CD4-positive, alpha-beta T cell (primary cell): Measurements from ENCODE around the gene ADAMTS17. TPM values are rescaled to one million over a fixed set of nuclear protein-coding genes. Genes with fewer than 3 reads are reported as not detected.

Experiments
- ATAC-seq: fragments of 200-7000 bp; cut with Tn5 transposase; one replicate; pipeline ENCODE4 v1.10.0; 2022; ENCODE audit warnings: mild to moderate bottlenecking; ENCODE audit not compliant: poor library complexity
- CTCF ChIA-PET: fragments of 350-600 bp; sonication (Branson Sonifier 250); formaldehyde crosslinking; loops from one replicate; lab custom pipeline; 2021; ENCODE audit warnings: antibody characterized with exemption, inconsistent platforms; lab: Charles Lee
- POLR2A ChIA-PET: fragments of 350-600 bp; sonication (Branson Sonifier 250); formaldehyde crosslinking; loops from one replicate; lab custom pipeline; 2021; ENCODE audit warnings: antibody characterized with exemption, inconsistent platforms; lab: Charles Lee
- DNase-seq, 14 experiments: peaks; one replicate each; pipeline ENCODE4 v3.0.0-alpha.2; 2013 to 2020; ENCODE audit warnings: mixed read lengths in 2 of 14
- H3K27ac ChIP-seq, 2 donors: one replicate each; pipeline versions ENCODE4 v1.5.1 to v1.7.0; 2013; ENCODE audit warnings: low read length in 2 of 2, low read depth in 1 of 2, mild to moderate bottlenecking in 1 of 2
- H3K27me3 ChIP-seq, 2 experiments: 1 replicate in 1 of 2; 2 replicates in 1 of 2; pipeline versions ENCODE4 v1.6.1 to v1.7.0; 2013; ENCODE audit warnings: low read length in 2 of 2, control low read depth in 1 of 2, mild to moderate bottlenecking in 1 of 2, moderate library complexity in 1 of 2; ENCODE audit not compliant: insufficient read depth in 2 of 2, control insufficient read depth in 1 of 2
- H3K36me3 ChIP-seq: one replicate; pipeline ENCODE4 v1.6.1; 2013; ENCODE audit warnings: low read length, control low read depth; ENCODE audit not compliant: insufficient read depth
- H3K4me1 ChIP-seq: one replicate; pipeline ENCODE4 v1.6.1; 2013; ENCODE audit warnings: low read length, control low read depth; ENCODE audit not compliant: insufficient read depth
- H3K4me3 ChIP-seq: one replicate; pipeline ENCODE4 v1.5.1; 2013; ENCODE audit warnings: mild to moderate bottlenecking, low read length, moderate library complexity
- H3K9me3 ChIP-seq, 2 experiments: 1 replicate in 1 of 2; 2 replicates in 1 of 2; pipeline versions ENCODE4 v1.6.1 to v1.7.0; 2013; ENCODE audit warnings: low read length in 2 of 2, mild to moderate bottlenecking in 2 of 2, control low read depth in 1 of 2, moderate library complexity in 1 of 2; ENCODE audit not compliant: control insufficient read depth in 1 of 2, insufficient read depth in 1 of 2
- H3K27ac Mint-ChIP-seq: one replicate; pipeline ENCODE4 v1.8.0; 2020; ENCODE audit warnings: mixed read lengths
- H3K27me3 Mint-ChIP-seq: one replicate; pipeline ENCODE4 v1.8.0; 2021; ENCODE audit warnings: mixed read lengths
- H3K36me3 Mint-ChIP-seq: one replicate; pipeline ENCODE4 v1.8.0; 2021; ENCODE audit warnings: low read depth, mixed read lengths
- H3K4me1 Mint-ChIP-seq: one replicate; pipeline ENCODE4 v1.8.0; 2021; ENCODE audit warnings: low read depth, mixed read lengths
- H3K4me3 Mint-ChIP-seq: one replicate; pipeline ENCODE4 v1.8.0; 2020; ENCODE audit warnings: mild to moderate bottlenecking, mixed read lengths
- H3K9me3 Mint-ChIP-seq: one replicate; pipeline ENCODE4 v1.8.0; 2020; ENCODE audit warnings: mixed read lengths
- intact Hi-C, 2 experiments: fragments of 100-400 bp; cut with DNase I in 1 of 2; cut with micrococcal nuclease in 1 of 2; formaldehyde crosslinking; loops; one replicate each; pipeline versions ENCODE4 v1.15.1 to v1.9.0; 2023 to 2025; cut with DNase I, micrococcal nuclease
- total RNA-seq, 174 experiments: library from RNA in 2 of 174; stranded (reverse) in 2 of 174; gene quantifications; one replicate each; pipeline ENCODE4 v1.2.3 and lab custom pipeline; 2021 to 2026
- TF ChIP-seq, protein P1 (sequence below): fragments of 200-600 bp; IDR thresholded peaks from one replicate; pipeline ENCODE4 v1.8.0; 2022; ENCODE audit warnings: antibody characterized with exemption, mild to moderate bottlenecking

Gene ADAMTS17
- total RNA-seq, 2 experiments from 2014 or later, result 9.9 to 13.2 TPM

DNA sequence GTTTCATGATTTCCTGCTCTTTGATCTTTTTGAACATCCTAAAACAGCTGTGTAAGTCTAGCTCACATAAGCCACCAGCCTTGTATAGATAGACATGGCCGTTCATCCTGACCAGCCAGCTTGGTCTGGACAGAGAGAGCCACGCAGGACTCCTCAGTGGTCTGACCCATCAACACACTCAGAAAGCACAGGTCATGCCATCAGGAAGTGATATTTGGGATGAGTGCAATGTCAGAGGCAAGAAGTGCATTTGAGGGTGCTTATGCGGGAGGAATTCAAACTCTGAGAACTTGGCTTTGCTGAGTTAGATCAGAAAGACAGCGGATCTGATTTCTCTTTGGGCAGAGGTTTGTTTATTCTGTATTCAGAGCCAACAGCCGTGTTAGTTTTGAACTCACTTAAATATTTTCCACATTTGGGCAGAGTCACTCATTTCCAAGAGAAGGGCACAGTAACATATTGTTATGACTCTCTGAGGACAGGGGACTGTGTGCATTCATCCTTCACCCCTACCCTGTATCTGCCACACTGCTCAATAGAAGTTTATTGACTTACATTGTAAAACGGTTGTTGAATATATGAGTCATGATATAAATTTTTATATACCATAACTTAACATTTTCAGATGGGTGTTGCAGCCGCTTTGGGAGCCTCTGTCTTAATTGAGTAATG is 383.2 kb downstream of the ADAMTS17 start:
- no peaks in the 10 kb centered on the region for H3K36me3 Mint-ChIP-seq
- DNase-seq (no peak), ATAC-seq (no peak)
- H3K9me3 ChIP-seq, result peaks cover 0 to 4% of the 10 kb centered on the region in 2 experiments
- H3K9me3 Mint-ChIP-seq, result no peaks in the 10 kb centered on the region
- H3K4me1 Mint-ChIP-seq, result peaks cover 11% of the 10 kb centered on the region
- TF ChIP-seq, protein P1, sequence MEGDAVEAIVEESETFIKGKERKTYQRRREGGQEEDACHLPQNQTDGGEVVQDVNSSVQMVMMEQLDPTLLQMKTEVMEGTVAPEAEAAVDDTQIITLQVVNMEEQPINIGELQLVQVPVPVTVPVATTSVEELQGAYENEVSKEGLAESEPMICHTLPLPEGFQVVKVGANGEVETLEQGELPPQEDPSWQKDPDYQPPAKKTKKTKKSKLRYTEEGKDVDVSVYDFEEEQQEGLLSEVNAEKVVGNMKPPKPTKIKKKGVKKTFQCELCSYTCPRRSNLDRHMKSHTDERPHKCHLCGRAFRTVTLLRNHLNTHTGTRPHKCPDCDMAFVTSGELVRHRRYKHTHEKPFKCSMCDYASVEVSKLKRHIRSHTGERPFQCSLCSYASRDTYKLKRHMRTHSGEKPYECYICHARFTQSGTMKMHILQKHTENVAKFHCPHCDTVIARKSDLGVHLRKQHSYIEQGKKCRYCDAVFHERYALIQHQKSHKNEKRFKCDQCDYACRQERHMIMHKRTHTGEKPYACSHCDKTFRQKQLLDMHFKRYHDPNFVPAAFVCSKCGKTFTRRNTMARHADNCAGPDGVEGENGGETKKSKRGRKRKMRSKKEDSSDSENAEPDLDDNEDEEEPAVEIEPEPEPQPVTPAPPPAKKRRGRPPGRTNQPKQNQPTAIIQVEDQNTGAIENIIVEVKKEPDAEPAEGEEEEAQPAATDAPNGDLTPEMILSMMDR, result no peak
- intact Hi-C loops, result no loop called here
- no peaks in the 10 kb centered on the region for H3K27me3 ChIP-seq
- H3K27ac Mint-ChIP-seq, result no peak overlapping the region
- H3K4me3 ChIP-seq, result no peak overlapping the region
- H3K27me3 Mint-ChIP-seq, result peaks cover 25% of the 10 kb centered on the region
- POLR2A ChIA-PET, result no interaction called here
- no peaks in the 10 kb centered on the region for H3K36me3 ChIP-seq
- CTCF ChIA-PET, result no interaction called here
- H3K4me1 ChIP-seq, result peaks cover 5% of the 10 kb centered on the region
- no peak overlapping the region for H3K4me3 Mint-ChIP-seq
- H3K27ac ChIP-seq, result no peak overlapping the region

DNA sequence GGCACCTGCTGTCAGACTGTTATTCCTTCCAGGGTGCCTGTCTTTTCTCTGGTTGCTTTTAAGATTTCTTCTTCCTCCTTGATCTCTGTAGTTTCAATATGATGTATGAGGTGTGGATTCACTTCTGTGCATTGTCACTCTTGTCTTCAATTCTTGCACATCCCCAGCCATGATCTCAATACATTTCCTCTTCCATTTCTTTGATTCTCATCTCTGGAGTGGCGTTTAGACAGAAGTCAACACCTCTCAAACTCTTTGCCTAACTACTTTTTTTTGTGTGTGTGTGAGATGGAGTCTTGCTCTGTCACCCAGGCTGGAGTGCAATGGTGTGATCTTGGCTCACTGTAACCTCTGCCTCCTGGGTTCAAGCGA is 384.1 kb downstream of the ADAMTS17 start:
- Mint-ChIP-seq H3K27ac (no peak overlapping the region), H3K9me3 (no peaks in the 10 kb centered on the region), H3K27me3 (peaks cover 25% of the 10 kb centered on the region), H3K36me3 (no peaks in the 10 kb centered on the region), H3K4me1 (peaks cover 11% of the 10 kb centered on the region), H3K4me3 (no peak overlapping the region)
- TF ChIP-seq, protein P1, result no peak
- Histone ChIP-seq H3K27me3 (no peaks in the 10 kb centered on the region), H3K27ac (no peak overlapping the region), H3K9me3 (peaks cover 0 to 4% of the 10 kb centered on the region in 2 experiments), H3K36me3 (no peaks in the 10 kb centered on the region), H3K4me1 (peaks cover 5% of the 10 kb centered on the region), H3K4me3 (no peak overlapping the region)
- DNase-seq (no peak), ATAC-seq (no peak)
- intact Hi-C loops, result no loop called here
- ChIA-PET CTCF (no interaction called here), POLR2A (no interaction called here)

DNA sequence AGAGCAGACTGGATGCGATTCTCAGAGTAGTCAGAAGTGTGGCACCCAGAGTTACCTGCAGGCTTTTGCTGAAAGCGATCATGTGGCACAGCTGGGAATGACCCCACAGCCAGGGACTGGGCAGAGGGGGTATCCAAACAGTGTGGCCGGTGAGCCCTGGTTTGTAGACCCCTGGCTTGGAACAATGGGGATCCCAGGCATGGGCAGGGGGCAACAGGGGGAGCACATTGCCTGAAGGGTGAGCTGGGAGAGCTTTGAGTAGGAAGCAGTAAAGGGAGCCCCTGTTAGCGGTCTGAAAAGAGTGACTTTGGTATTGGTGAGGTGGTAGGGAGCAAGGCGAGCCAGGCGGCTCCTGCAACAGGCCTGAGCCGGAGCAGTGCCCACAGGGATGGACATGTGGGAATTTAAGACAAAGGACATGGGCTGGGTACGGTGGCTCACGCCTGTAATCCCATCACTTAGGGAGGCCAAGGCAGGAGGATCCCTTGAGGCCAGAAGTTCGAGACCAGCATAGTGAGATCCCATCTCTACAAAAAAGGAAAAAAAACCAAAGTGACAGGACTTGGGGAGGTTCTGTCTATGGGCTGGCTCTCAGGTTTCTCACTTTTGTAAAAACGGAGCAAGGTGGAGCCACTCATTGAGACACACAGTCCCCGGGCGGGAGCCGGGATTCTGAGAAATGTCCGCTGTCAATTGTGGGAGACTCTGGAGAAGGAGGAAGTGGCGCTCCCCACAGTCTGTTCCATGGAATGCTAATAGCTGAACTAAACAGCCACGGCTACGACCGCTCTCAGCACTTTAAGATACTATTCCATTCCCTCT is 384.7 kb downstream of the ADAMTS17 start:
- H3K27ac ChIP-seq, result no peak overlapping the region
- ATAC-seq (no peak), DNase-seq (no peak)
- Mint-ChIP-seq H3K4me1 (peaks cover 11% of the 10 kb centered on the region), H3K9me3 (no peaks in the 10 kb centered on the region), H3K4me3 (no peak overlapping the region), H3K27ac (no peak overlapping the region), H3K36me3 (no peaks in the 10 kb centered on the region), H3K27me3 (peaks cover 25% of the 10 kb centered on the region)
- H3K9me3 ChIP-seq, result peaks cover 0 to 4% of the 10 kb centered on the region in 2 experiments
- no peak overlapping the region for H3K4me3 ChIP-seq
- TF ChIP-seq, protein P1, result no peak
- ChIA-PET CTCF (no interaction called here), POLR2A (no interaction called here)
- no peaks in the 10 kb centered on the region for H3K36me3 ChIP-seq
- no peaks in the 10 kb centered on the region for H3K27me3 ChIP-seq
- peaks cover 5% of the 10 kb centered on the region for H3K4me1 ChIP-seq
- intact Hi-C loops, result no loop called here
